SK-N-SH (cell line): ENCODE data around the gene CMTM1. TPM values are rescaled to one million over a fixed set of nuclear protein-coding genes. Genes with fewer than 3 reads are reported as not detected.

Source experiments
- CTCF ChIA-PET: fragments of 300-600, 350-600 bp; formaldehyde crosslinking; extraction: SDS; loops from one replicate; lab custom pipeline; 2021; lab: Yijun Ruan, JAX
- POLR2A ChIA-PET: fragments of 350-600 bp; sonication (Branson Sonifier 250); formaldehyde crosslinking; extraction: SDS; loops from one replicate; lab custom pipeline; 2020; ENCODE audit warnings: antibody characterized with exemption, inconsistent platforms; lab: Yijun Ruan, JAX
- DNase-seq: peaks from one replicate; pipeline ENCODE4 v3.0.0; 2012
- H2AFZ ChIP-seq: fragments of 200-600 bp; sonication (generic); 2 replicates; pipeline ENCODE4 v1.8.1; 2016; ENCODE audit warnings: antibody characterized with exemption, mild to moderate bottlenecking, low read depth
- H3F3A ChIP-seq: fragments of 200-600 bp; sonication (generic); replicated peaks from 2 replicates; pipeline ENCODE3; 2016; ENCODE audit warnings: antibody characterized with exemption, mild to moderate bottlenecking; ENCODE audit not compliant: insufficient read depth
- H3K27ac ChIP-seq, 2 experiments: fragments of 200-500 bp in 1 of 2; fragments of 200-600 bp in 1 of 2; sonication (Bioruptor generic) in 1 of 2; sonication (generic), shearing (Covaris generic) in 1 of 2; 2 replicates each; pipeline versions ENCODE4 v1.5.1 to v1.6.1; 2014 to 2016; ENCODE audit warnings: low read depth in 2 of 2, inconsistent platforms in 1 of 2, low read length in 1 of 2, mild to moderate bottlenecking in 1 of 2, mixed read lengths in 1 of 2
- H3K27me3 ChIP-seq: fragments of 200-600 bp; sonication (generic), shearing (Covaris generic); 2 replicates; pipeline ENCODE4 v1.6.1; 2016; ENCODE audit warnings: mixed run types; ENCODE audit not compliant: insufficient read depth
- H3K36me3 ChIP-seq, 2 experiments: fragments of 200-500 bp in 1 of 2; fragments of 200-600 bp in 1 of 2; sonication (Bioruptor generic) in 1 of 2; sonication (generic) in 1 of 2; replicated peaks in 1 of 2; 2 replicates each; pipeline versions ENCODE3 to v1.5.1; 2014 to 2016; ENCODE audit warnings: low read length in 1 of 2, mild to moderate bottlenecking in 1 of 2; ENCODE audit not compliant: insufficient read depth in 2 of 2, control insufficient read depth in 1 of 2
- H3K4me1 ChIP-seq, 2 experiments: fragments of 200-500 bp in 1 of 2; fragments of 200-600 bp in 1 of 2; sonication (Bioruptor generic) in 1 of 2; sonication (generic), shearing (Covaris generic) in 1 of 2; 2 replicates each; pipeline versions ENCODE4 v1.5.1 to v1.6.1; 2014 to 2016; ENCODE audit warnings: low read depth in 1 of 2, low read length in 1 of 2, mixed run types in 1 of 2; ENCODE audit not compliant: insufficient read depth in 2 of 2, control insufficient read depth in 1 of 2
- H3K4me2 ChIP-seq: fragments of 200-600 bp; sonication (generic), shearing (Covaris generic); 2 replicates; pipeline ENCODE4 v1.6.1; 2017; ENCODE audit warnings: mixed run types
- H3K4me3 ChIP-seq, 2 experiments: fragments of 200-500 bp in 1 of 2; fragments of 200-600 bp in 1 of 2; sonication (Bioruptor generic) in 1 of 2; sonication (generic), shearing (Covaris generic) in 1 of 2; 2 replicates each; pipeline versions ENCODE4 v1.5.1 to v1.8.1; 2014 to 2016; ENCODE audit warnings: low read depth in 2 of 2, inconsistent platforms in 1 of 2, low read length in 1 of 2, mild to moderate bottlenecking in 1 of 2, mixed read lengths in 1 of 2, moderate library complexity in 1 of 2
- H3K79me2 ChIP-seq: fragments of 200-600 bp; sonication (generic); 2 replicates; pipeline ENCODE4 v1.8.1; 2017; ENCODE audit warnings: mild to moderate bottlenecking; ENCODE audit not compliant: insufficient read depth
- H3K9ac ChIP-seq: fragments of 200-600 bp; sonication (generic); 2 replicates; pipeline ENCODE4 v1.6.1; 2017; ENCODE audit warnings: mixed run types
- H3K9me2 ChIP-seq: fragments of 200-600 bp; sonication (generic); 2 replicates; pipeline ENCODE4 v1.6.1; 2017; ENCODE audit warnings: mixed run types
- H3K9me3 ChIP-seq: fragments of 200-600 bp; sonication (generic); 2 replicates; pipeline ENCODE4 v1.6.1; 2017; ENCODE audit warnings: mixed run types, mild to moderate bottlenecking, moderate library complexity
- H4K20me1 ChIP-seq: fragments of 200-600 bp; sonication (generic); 2 replicates; pipeline ENCODE4 v1.6.1; 2017; ENCODE audit warnings: mild to moderate bottlenecking, mixed run types; ENCODE audit not compliant: insufficient read depth
- CTCF ChIP-seq: fragments of 200-600 bp; sonication (generic); IDR thresholded peaks from 2 replicates; pipeline ENCODE4 v1.6.1; 2017; ENCODE audit warnings: antibody characterized with exemption, mild to moderate bottlenecking, moderate library complexity
- FOSL2 ChIP-seq: IDR thresholded peaks from 2 replicates; pipeline ENCODE4 v1.4.0; 2012; ENCODE audit warnings: low read depth, mild to moderate bottlenecking, moderate library complexity, borderline replicate concordance
- FOXM1 ChIP-seq: IDR thresholded peaks from 2 replicates; pipeline ENCODE4 v1.4.0; 2012; ENCODE audit warnings: low read depth, mild to moderate bottlenecking
- MAX ChIP-seq: IDR thresholded peaks from 2 replicates; pipeline ENCODE4 v1.4.0; 2012; ENCODE audit warnings: low read depth
- NRF1 ChIP-seq: IDR thresholded peaks from 2 replicates; pipeline ENCODE4 v1.6.1; 2012; ENCODE audit warnings: low read depth, mild to moderate bottlenecking, low read length
- RAD21 ChIP-seq: IDR thresholded peaks from 2 replicates; pipeline ENCODE4 v1.6.1; 2012; ENCODE audit warnings: mild to moderate bottlenecking, low read length
- WGBS: methylation state at CpG from one replicate; pipeline ENCODE4 v1.1.6; 2017; ENCODE audit warnings: low lambda C conversion rate; 5-methylcytosine and 5-hydroxymethylcytosine counted together
- polyA plus RNA-seq, 3 experiments: library from polyadenylated mRNA; depleted of rRNA; stranded (reverse); fragments of >200 nt; gene quantifications; 2 replicates each; pipeline ENCODE4 v1.2.3, GENCODE V29; 2012

Gene CMTM1
- polyA plus RNA-seq, 1 of the 3 experiments (the other 2 are of a cell fraction) = 3.7 TPM

- H3K4me2 ChIP-seq = no peak overlapping the region
- 91% methylated on average over 5 of the region's 5 CpGs for WGBS
- H3K27ac ChIP-seq = no peak overlapping the region
- H3K4me3 ChIP-seq = no peak overlapping the region
- no peak for DNase-seq
- no peaks in the 10 kb centered on the region for H3K27me3 ChIP-seq
- ChIA-PET CTCF (interaction anchor here (1.2 to 1.5 kb wide), 2 partner anchors 13 to 101 kb away, joined by 3 read pairs; no protein-coding TSS in a partner anchor), POLR2A (no interaction called here)
- no peak overlapping the region for H2AFZ ChIP-seq
- peaks cover 0 to 10% of the 10 kb centered on the region in 2 experiments; a peak in 2 of 4 replicates for H3K4me1 ChIP-seq
- H4K20me1 ChIP-seq = no peaks in the 10 kb centered on the region
- no peaks in the 10 kb centered on the region for H3K79me2 ChIP-seq
- no peaks in the 10 kb centered on the region for H3K9me2 ChIP-seq
- no peak for TF ChIP-seq NRF1
- TF ChIP-seq FOSL2 = no peak
- no peaks in the 10 kb centered on the region for H3K36me3 ChIP-seq
- no peak overlapping the region for H3K9ac ChIP-seq
- H3F3A ChIP-seq = peaks cover 1% of the 10 kb centered on the region
- H3K9me3 ChIP-seq = no peaks in the 10 kb centered on the region
These were observed 10.1 kb downstream of the CMTM1 start for GRCh38 chr16:66576296-66576695.

GRCh38 chr16:66578651-66579531 lies 12.7 kb downstream of the CMTM1 start, which contains the start of gene CMTM2:
Gene CMTM2 (plus strand): TSS chr16:66579463. CDS start chr16:66579608, 145 bp downstream.
- Histone ChIP-seq H3K4me1 (peaks cover 0 to 16% of the 10 kb centered on the region in 2 experiments; a peak in 2 of 4 replicates), H3K27ac (peak within 1 kb of the TSS; percentile 31 to 52; a peak in 2 of 4 replicates), H4K20me1 (no peaks in the 10 kb centered on the region), H2AFZ (no peak within 1 kb of the TSS), H3K9me2 (no peaks in the 10 kb centered on the region), H3K79me2 (no peaks in the 10 kb centered on the region), H3K4me3 (no peak within 1 kb of the TSS), H3K9me3 (no peaks in the 10 kb centered on the region), H3K9ac (no peak within 1 kb of the TSS), H3K4me2 (peak within 1 kb of the TSS; percentile 44), H3K27me3 (no peaks in the 10 kb centered on the region), H3K36me3 (no peaks in the 10 kb centered on the region), H3F3A (peaks cover 7% of the 10 kb centered on the region)
- WGBS = 92% methylated on average over 77 of the region's 77 CpGs
- no peak for TF ChIP-seq CTCF
- TF ChIP-seq RAD21 = no peak
- no peak for TF ChIP-seq FOXM1
- TF ChIP-seq MAX = no peak
- ChIA-PET CTCF (interaction anchor here (0.7 to 2.8 kb wide), 4 partner anchors 10 to 172 kb away, joined by 3 to 9 read pairs (median 4); no protein-coding TSS in a partner anchor), POLR2A (interaction anchor here (0.6 kb wide), 1 partner anchor 13 kb away, joined by 3 read pairs; the partner anchor contains the start of gene CMTM1)
- no peak for DNase-seq
